Measurements from ENCODE around the gene NENF. TPM values are rescaled to one million over a fixed set of nuclear protein-coding genes. Genes with fewer than 3 reads are reported as not detected.

NENF gene
- total and polyA plus RNA-seq, 2 donors (not counting 1 experiment from before 2014, with no cell fraction given) = 10.6 to 20.3 TPM

GRCh38 chr1:212485913-212486618, 53.3 kb downstream of the NENF start:
- Mint-ChIP-seq H3K4me3 (no peak overlapping the region), H3K9me3 (ENCODE audit: insufficient read depth) (no peaks in the 10 kb centered on the region), H3K27me3 (peaks cover 12% of the 10 kb centered on the region), H3K27ac (no peak overlapping the region), H3K4me1 (no peaks in the 10 kb centered on the region)
- DNase-seq (no peak), ATAC-seq (ENCODE audit: low read depth) (peak; percentile 24)
- Histone ChIP-seq H3K9ac (ENCODE audit: low read length) (no peak overlapping the region), H3K27me3 (replicated peaks in 1 of 4; ENCODE audit: control extremely low read depth in 1 of 4, control insufficient read depth in 3 of 4, insufficient read depth in 4 of 4, low read length in 3 of 4) (peaks cover 0 to 5% (median 2%) of the 10 kb centered on the region in 4 experiments), H3K27ac (ENCODE audit: low read length in 2 of 2) (no peak overlapping the region), H3K79me2 (ENCODE audit: control insufficient read depth, insufficient read depth, low read length) (no peaks in the 10 kb centered on the region), H3K9me3 (ENCODE audit: control extremely low read depth in 1 of 3, control insufficient read depth in 2 of 3, insufficient read depth in 1 of 3, low read length in 2 of 3) (no peaks in the 10 kb centered on the region), H3K36me3 (replicated peaks in 1 of 2; ENCODE audit: control extremely low read depth in 1 of 2, control insufficient read depth in 1 of 2, extremely low read depth in 1 of 2, insufficient read depth in 2 of 2, low read length in 1 of 2) (no peaks in the 10 kb centered on the region), H2AFZ (ENCODE audit: insufficient read depth, low read depth, low read length, poor library complexity, severe bottlenecking) (no peak overlapping the region), H3K4me2 (replicated peaks; ENCODE audit: low read depth, low read length, poor library complexity, severe bottlenecking) (no peak overlapping the region), H3K4me1 (ENCODE audit: control insufficient read depth in 2 of 2, insufficient read depth in 2 of 2, low read length in 2 of 2) (no peaks in the 10 kb centered on the region), H3K4me3 (ENCODE audit: control extremely low read depth in 1 of 5, extremely low read depth in 1 of 5, insufficient read depth in 1 of 5, low read depth in 2 of 5, low read length in 4 of 5) (no peak overlapping the region), H4K20me1 (ENCODE audit: control insufficient read depth, insufficient read depth, low read length, poor library complexity, severe bottlenecking) (no peaks in the 10 kb centered on the region)
- WGBS (ENCODE audit: insufficient coverage) = 66% methylated on average over 8 of the region's 10 CpGs
- intact Hi-C loops (cut with micrococcal nuclease) = no loop called here
- TF ChIP-seq CTCF (IDR thresholded peaks at IDR 0.05) = no peak
- ChIA-PET CTCF (no interaction called here), POLR2A (no interaction called here)

DNA sequence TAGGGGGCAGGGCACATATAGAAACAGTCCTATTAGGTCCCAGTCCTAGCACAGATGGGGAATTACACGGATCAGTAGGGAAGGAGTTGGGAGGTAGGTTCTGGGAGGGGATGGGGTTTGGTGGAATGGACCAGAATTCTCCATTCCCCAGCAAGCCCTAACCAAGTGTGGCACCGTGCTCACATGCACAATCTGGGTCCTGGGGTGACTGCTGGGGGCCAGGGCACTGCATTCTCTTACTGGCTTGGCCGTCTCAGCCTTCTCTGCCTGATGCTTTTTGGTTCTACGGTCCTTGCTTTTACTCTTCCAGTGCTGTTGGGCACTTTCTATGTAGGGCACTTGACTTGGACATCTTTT, 53.9 kb downstream of the NENF start:
- no peaks in the 10 kb centered on the region for H3K36me3 ChIP-seq (replicated peaks in 1 of 2; ENCODE audit: control extremely low read depth in 1 of 2, control insufficient read depth in 1 of 2, extremely low read depth in 1 of 2, insufficient read depth in 2 of 2, low read length in 1 of 2)
- H3K27me3 Mint-ChIP-seq = peaks cover 12% of the 10 kb centered on the region
- H3K9me3 ChIP-seq (ENCODE audit: control extremely low read depth in 1 of 3, control insufficient read depth in 2 of 3, insufficient read depth in 1 of 3, low read length in 2 of 3) = no peaks in the 10 kb centered on the region
- WGBS (ENCODE audit: insufficient coverage) = 94% methylated on average over 2 of the region's 4 CpGs
- no peaks in the 10 kb centered on the region for H3K4me1 ChIP-seq (ENCODE audit: control insufficient read depth in 2 of 2, insufficient read depth in 2 of 2, low read length in 2 of 2)
- no peak overlapping the region for H3K27ac ChIP-seq (ENCODE audit: low read length in 2 of 2)
- ATAC-seq (ENCODE audit: low read depth) (no peak), DNase-seq (no peak)
- no peak overlapping the region for H3K9ac ChIP-seq (ENCODE audit: low read length)
- no peak overlapping the region for H3K4me3 Mint-ChIP-seq
- H3K9me3 Mint-ChIP-seq (ENCODE audit: insufficient read depth) = no peaks in the 10 kb centered on the region
- no peak overlapping the region for H3K4me3 ChIP-seq (ENCODE audit: control extremely low read depth in 1 of 5, extremely low read depth in 1 of 5, insufficient read depth in 1 of 5, low read depth in 2 of 5, low read length in 4 of 5)
- no peak overlapping the region for H3K4me2 ChIP-seq (replicated peaks; ENCODE audit: low read depth, low read length, poor library complexity, severe bottlenecking)
- no peak for TF ChIP-seq EZH2 (IDR thresholded peaks at IDR 0.05; ENCODE audit: borderline replicate concordance, insufficient read depth, low read depth, low read length, poor library complexity, severe bottlenecking)
- no peak for TF ChIP-seq CTCF (IDR thresholded peaks at IDR 0.05)
- H3K27me3 ChIP-seq (replicated peaks in 1 of 4; ENCODE audit: control extremely low read depth in 1 of 4, control insufficient read depth in 3 of 4, insufficient read depth in 4 of 4, low read length in 3 of 4) = peaks cover 0 to 5% (median 2%) of the 10 kb centered on the region in 4 experiments
- H2AFZ ChIP-seq (ENCODE audit: insufficient read depth, low read depth, low read length, poor library complexity, severe bottlenecking) = no peak overlapping the region
- intact Hi-C loops (cut with micrococcal nuclease) = no loop called here
- H4K20me1 ChIP-seq (ENCODE audit: control insufficient read depth, insufficient read depth, low read length, poor library complexity, severe bottlenecking) = no peaks in the 10 kb centered on the region
- no peaks in the 10 kb centered on the region for H3K79me2 ChIP-seq (ENCODE audit: control insufficient read depth, insufficient read depth, low read length)
- POLR2A ChIA-PET = no interaction called here
- H3K4me1 Mint-ChIP-seq = no peaks in the 10 kb centered on the region
- no peak overlapping the region for H3K27ac Mint-ChIP-seq
- CTCF ChIA-PET = no interaction called here
